A673 (cell line): ENCODE data around the gene ZNF740. TPM values are rescaled to one million over a fixed set of nuclear protein-coding genes. Genes with fewer than 3 reads are reported as not detected.
"Not testable (repeated sequence)": the region's sequence is repeated elsewhere in the genome, so short reads cannot be mapped to it uniquely, and the experiment has no call there.

Experiments
- BruUV-seq: library from RNA; stranded (reverse); fragments of 400-500 nt; replicated peaks from 2 replicates; lab custom pipeline; 2021; lab: Mats Ljungman, UMichigan
- CTCF ChIA-PET: fragments of 300-600 bp; sonication (Branson Sonifier 250); formaldehyde crosslinking; loops from one replicate; lab custom pipeline; 2022; ENCODE audit warnings: antibody characterized with exemption; lab: Charles Lee
- POLR2A ChIA-PET: fragments of 300-600 bp; sonication (Branson Sonifier 250); formaldehyde crosslinking; loops from one replicate; lab custom pipeline; 2022; ENCODE audit warnings: antibody characterized with exemption; ENCODE audit not compliant: low non-redundant PET; lab: Charles Lee
- DNase-seq: peaks from one replicate; pipeline ENCODE4 v3.0.0-alpha.2; 2015; ENCODE audit warnings: low spot score
- H3K27ac ChIP-seq: fragments of 200-600 bp; sonication (generic); 2 replicates; pipeline ENCODE4 v1.5.1; 2016; ENCODE audit warnings: mixed run types, low read depth, mild to moderate bottlenecking, mixed read lengths, antibody characterized with exemption, low read length; ENCODE audit not compliant: poor library complexity, severe bottlenecking
- H3K27me3 ChIP-seq: fragments of 200-600 bp; sonication (generic); replicated peaks from 2 replicates; pipeline ENCODE4 v1.6.1; 2017; ENCODE audit warnings: mixed run types, low read depth, mild to moderate bottlenecking, mixed read lengths, antibody characterized with exemption, low read length; ENCODE audit not compliant: insufficient read depth, poor library complexity
- H3K36me3 ChIP-seq: fragments of 200-600 bp; sonication (generic); 2 replicates; pipeline ENCODE4 v1.6.1; 2016; ENCODE audit warnings: mixed run types, mild to moderate bottlenecking, mixed read lengths, antibody characterized with exemption, low read length; ENCODE audit not compliant: insufficient read depth, poor library complexity, severe bottlenecking
- H3K4me1 ChIP-seq: fragments of 200-600 bp; sonication (generic); 2 replicates; pipeline ENCODE4 v1.6.1; 2017; ENCODE audit warnings: mixed run types, mild to moderate bottlenecking, mixed read lengths, antibody characterized with exemption, low read length; ENCODE audit not compliant: insufficient read depth, poor library complexity, severe bottlenecking
- H3K4me3 ChIP-seq: fragments of 200-600 bp; sonication (generic); 2 replicates; pipeline ENCODE4 v1.5.1; 2016; ENCODE audit warnings: low read depth, mixed run types, mild to moderate bottlenecking, mixed read lengths, low read length; ENCODE audit not compliant: poor library complexity, severe bottlenecking
- H3K9me3 ChIP-seq: fragments of 200-600 bp; sonication (generic); 2 replicates; pipeline ENCODE4 v1.6.1; 2016; ENCODE audit warnings: mixed run types, low read depth, mild to moderate bottlenecking, mixed read lengths, antibody characterized with exemption, low read length; ENCODE audit not compliant: poor library complexity, severe bottlenecking
- EZH2 ChIP-seq: fragments of 200-600 bp; sonication (generic); IDR thresholded peaks from 2 replicates; pipeline ENCODE4 v1.6.1; 2017; ENCODE audit warnings: borderline replicate concordance, low read depth, mild to moderate bottlenecking, mixed read lengths, antibody characterized with exemption, low read length; ENCODE audit not compliant: poor library complexity, severe bottlenecking
- intact Hi-C: fragments of 100-400 bp; cut with micrococcal nuclease; formaldehyde crosslinking; loops from one replicate; pipeline ENCODE4 v1.10.0; 2022; ENCODE audit not compliant: unreplicated experiment
- total RNA-seq: library from RNA; stranded (reverse); gene quantifications from 2 replicates; pipeline ENCODE4 v1.2.3, GENCODE V29; 2021
- TF ChIP-seq, protein P1 (sequence below): fragments of 300-800, 200-600 bp; sonication (generic); conservative IDR thresholded peaks from 2 replicates; pipeline ENCODE4 v1.5.1; 2017; ENCODE audit warnings: low read depth, mild to moderate bottlenecking, antibody characterized with exemption, low read length, moderate library complexity, mixed read lengths

Gene ZNF740
- total RNA-seq, 1 experiment from 2014 or later, result 48.6 TPM

DNA sequence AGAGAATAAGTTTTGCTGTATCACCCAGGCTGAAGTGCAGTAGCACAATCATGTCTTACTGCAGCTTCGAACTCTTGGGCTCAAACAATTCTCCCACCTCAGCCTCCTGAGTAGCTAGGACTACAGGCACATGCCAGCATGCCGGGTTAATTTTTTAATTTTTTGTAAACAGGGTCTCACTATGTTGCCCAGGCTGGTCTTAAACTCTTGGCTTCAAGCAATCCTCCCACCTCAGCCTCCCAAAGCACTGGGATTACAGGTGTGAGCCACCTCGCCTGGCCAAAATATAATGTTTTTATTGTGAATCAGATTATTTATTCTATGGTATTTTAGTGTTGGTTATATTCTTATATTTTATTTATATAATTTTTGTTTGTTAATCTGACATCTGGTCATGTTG lies 3.8 kb upstream of the ZNF740 start:
- CTCF ChIA-PET, result interaction anchor here (0.7 kb wide), 1 partner anchor 74 kb away, joined by 3 read pairs; no protein-coding TSS in a partner anchor
- Histone ChIP-seq H3K36me3 (peaks cover 3% of the 10 kb centered on the region), H3K27ac (no peak overlapping the region), H3K9me3 (no peaks in the 10 kb centered on the region), H3K27me3 (no peaks in the 10 kb centered on the region), H3K4me1 (peaks cover 15% of the 10 kb centered on the region), H3K4me3 (no peak overlapping the region)
- POLR2A ChIA-PET, result no interaction called here
- TF ChIP-seq, protein P1, sequence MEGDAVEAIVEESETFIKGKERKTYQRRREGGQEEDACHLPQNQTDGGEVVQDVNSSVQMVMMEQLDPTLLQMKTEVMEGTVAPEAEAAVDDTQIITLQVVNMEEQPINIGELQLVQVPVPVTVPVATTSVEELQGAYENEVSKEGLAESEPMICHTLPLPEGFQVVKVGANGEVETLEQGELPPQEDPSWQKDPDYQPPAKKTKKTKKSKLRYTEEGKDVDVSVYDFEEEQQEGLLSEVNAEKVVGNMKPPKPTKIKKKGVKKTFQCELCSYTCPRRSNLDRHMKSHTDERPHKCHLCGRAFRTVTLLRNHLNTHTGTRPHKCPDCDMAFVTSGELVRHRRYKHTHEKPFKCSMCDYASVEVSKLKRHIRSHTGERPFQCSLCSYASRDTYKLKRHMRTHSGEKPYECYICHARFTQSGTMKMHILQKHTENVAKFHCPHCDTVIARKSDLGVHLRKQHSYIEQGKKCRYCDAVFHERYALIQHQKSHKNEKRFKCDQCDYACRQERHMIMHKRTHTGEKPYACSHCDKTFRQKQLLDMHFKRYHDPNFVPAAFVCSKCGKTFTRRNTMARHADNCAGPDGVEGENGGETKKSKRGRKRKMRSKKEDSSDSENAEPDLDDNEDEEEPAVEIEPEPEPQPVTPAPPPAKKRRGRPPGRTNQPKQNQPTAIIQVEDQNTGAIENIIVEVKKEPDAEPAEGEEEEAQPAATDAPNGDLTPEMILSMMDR, result no peak
- TF ChIP-seq EZH2, result no peak
- DNase-seq, result no peak
- intact Hi-C loops, result no loop called here
- no TSS peak for BruUV-seq

DNA sequence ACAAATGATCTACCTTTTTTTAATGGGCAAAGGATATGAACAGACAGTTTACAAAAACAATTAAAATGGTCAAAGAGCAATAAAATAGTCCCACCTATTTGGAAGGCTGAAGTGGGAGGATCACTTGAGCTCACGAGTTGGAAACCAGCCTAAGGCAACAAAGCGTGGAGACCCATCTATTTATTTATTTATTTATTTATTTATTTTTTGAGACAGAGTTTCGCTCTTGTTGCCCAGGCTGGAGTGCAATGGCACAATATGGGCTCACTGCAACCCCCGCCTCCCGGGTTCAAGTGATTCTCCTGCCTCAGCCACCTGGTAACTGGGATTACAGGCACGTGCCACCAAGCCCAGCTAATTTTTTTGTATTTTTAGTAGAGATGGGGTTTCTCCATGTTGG lies 3.1 kb upstream of the ZNF740 start:
- DNase-seq, CTCF ChIA-PET, H3K27me3 ChIP-seq, BruUV-seq, H3K4me3 ChIP-seq, intact Hi-C loops, H3K9me3 ChIP-seq, H3K27ac ChIP-seq: not testable (repeated sequence)
- peaks cover 22% of the 10 kb centered on the region for H3K4me1 ChIP-seq
- POLR2A ChIA-PET, result interaction anchor here (0.6 kb wide), 1 partner anchor 834 kb away, joined by 5 read pairs; no protein-coding TSS in a partner anchor
- peaks cover 10% of the 10 kb centered on the region for H3K36me3 ChIP-seq

DNA sequence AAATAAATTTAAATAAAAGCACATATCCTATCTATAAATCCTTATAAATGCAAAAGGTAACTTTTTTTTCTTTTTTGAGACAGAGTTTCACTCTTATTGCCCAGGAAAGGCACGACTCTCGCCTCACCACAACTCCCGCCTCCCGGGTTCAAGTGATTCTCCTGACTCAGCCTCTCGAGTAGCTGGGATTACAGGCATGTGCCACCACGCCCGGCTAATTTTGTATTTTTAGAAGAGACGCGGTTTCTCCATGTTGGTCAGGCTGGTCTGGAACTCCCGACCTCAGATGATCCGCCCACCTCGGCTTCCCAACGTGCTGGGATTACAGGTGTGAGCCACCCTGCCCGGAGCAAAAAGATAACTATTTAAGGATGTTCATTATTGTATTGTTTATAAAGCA lies 1.7 kb upstream of the ZNF740 start:
- H3K9me3 ChIP-seq, DNase-seq, CTCF ChIA-PET, H3K4me3 ChIP-seq, BruUV-seq, POLR2A ChIA-PET, H3K27me3 ChIP-seq, intact Hi-C loops, H3K27ac ChIP-seq: not testable (repeated sequence)
- Histone ChIP-seq H3K36me3 (peaks cover 24% of the 10 kb centered on the region), H3K4me1 (peaks cover 36% of the 10 kb centered on the region)

DNA sequence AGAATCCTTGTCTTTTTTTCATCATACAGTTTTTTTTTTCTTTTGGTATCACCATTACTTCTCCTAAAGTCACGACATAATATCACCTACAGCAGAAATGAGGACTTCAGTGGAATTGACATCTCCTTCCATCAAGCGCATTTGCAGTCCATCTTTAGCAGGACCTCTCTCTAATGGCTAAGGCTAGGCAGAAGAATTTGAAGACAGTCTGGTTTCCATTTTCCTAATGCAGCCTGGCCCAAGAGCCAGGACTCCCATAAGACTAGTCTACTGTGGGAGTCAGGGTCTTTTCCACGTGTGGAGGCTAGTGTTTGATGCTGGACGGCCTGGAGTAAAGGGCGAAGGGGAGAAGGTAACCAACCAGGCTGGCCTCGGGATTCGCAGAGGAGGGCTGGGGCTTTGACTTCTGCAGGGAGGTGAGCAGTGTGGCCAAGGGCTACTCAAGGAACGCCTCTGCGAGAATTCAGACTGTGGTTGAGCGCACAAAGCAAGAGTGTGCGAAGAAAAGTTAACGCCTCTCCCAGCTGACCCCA lies 769 bp upstream of the ZNF740 start:
- intact Hi-C loops, result loop anchor here (5.0 kb wide), 1 partner anchor 112 kb away; no protein-coding TSS in a partner anchor
- CTCF ChIA-PET, result no interaction called here
- TF ChIP-seq, protein P1, result no peak
- TF ChIP-seq EZH2, result no peak
- no peak for DNase-seq
- H3K36me3 ChIP-seq, result peaks cover 30% of the 10 kb centered on the region
- no TSS peak for BruUV-seq
- no peaks in the 10 kb centered on the region for H3K9me3 ChIP-seq
- H3K27ac ChIP-seq, result peak overlapping the region; percentile 93
- peaks cover 35% of the 10 kb centered on the region for H3K4me1 ChIP-seq
- POLR2A ChIA-PET, result interaction anchor here (0.6 kb wide), 2 partner anchors 120 to 479 kb away, joined by 15 to 16 read pairs; partner anchors contain the start of gene MYG1
- no peaks in the 10 kb centered on the region for H3K27me3 ChIP-seq
- H3K4me3 ChIP-seq, result peak overlapping the region; percentile 68
